HG03025 (cell line): ENCODE results near the gene IARS2.
"Not testable (repeated sequence)": the region's sequence is repeated elsewhere in the genome, so short reads cannot be mapped to it uniquely, and the experiment has no call there.

Experiments used
- ATAC-seq: cut with Tn5 transposase; IDR thresholded peaks from one replicate; pipeline ENCODE4 v1.9.1; 2021; ENCODE audit warnings: mild to moderate bottlenecking, moderate library complexity; ENCODE audit not compliant: unreplicated experiment, low FRiP score

The IARS2 gene

GRCh38 chr1:220110473-220110872 is 16.5 kb downstream of the IARS2 start:
- not testable (repeated sequence) for ATAC-seq

DNA sequence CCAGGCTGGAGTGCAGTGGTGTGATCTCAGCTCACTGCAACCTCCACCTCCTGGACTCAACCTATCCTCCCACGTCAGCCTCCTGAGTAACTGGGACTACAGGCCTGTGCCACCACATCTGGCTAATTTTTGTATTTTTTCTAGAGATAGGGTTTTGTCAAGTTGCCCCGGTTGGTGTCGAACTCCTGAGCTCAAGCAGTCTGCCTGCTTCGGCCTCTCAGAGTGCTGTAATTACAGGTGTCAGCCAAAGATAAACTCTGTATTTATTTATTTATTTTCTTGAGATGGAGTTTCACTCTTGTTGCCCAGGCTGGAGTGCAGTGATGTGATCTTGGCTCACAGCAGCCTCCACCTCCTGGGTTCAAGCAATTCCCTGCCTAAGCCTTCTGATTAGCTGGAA is 18.7 kb downstream of the IARS2 start:
- not testable (repeated sequence) for ATAC-seq

DNA sequence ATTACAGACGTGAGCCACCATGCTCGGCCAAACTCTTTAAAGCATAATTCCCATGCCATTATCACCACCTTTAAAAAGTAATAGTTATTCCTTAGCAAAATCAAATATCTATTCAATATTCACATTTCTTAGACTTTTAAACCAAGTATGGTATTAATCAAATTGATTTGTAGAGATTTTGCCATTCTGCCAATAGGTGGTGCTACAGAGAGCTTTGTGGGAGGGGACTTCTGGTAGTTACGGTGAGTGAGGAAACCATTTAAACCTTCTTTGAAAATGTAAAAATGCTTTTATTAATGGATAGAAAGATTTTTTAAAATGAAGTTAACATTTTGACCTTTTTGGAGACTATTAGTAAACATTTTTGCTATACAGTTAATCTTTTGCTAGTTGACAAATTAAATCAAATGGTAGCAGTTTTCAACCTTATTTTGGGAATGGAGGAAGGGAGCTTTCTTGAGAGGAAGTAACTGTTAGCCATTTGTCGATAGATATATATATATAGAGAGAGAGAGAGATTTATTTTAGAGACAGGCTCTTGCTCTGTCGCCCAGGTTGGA is 19.3 kb downstream of the IARS2 start:
- no peak for ATAC-seq

GRCh38 chr1:220119043-220119512 is 25.1 kb downstream of the IARS2 start:
- no peak for ATAC-seq

DNA sequence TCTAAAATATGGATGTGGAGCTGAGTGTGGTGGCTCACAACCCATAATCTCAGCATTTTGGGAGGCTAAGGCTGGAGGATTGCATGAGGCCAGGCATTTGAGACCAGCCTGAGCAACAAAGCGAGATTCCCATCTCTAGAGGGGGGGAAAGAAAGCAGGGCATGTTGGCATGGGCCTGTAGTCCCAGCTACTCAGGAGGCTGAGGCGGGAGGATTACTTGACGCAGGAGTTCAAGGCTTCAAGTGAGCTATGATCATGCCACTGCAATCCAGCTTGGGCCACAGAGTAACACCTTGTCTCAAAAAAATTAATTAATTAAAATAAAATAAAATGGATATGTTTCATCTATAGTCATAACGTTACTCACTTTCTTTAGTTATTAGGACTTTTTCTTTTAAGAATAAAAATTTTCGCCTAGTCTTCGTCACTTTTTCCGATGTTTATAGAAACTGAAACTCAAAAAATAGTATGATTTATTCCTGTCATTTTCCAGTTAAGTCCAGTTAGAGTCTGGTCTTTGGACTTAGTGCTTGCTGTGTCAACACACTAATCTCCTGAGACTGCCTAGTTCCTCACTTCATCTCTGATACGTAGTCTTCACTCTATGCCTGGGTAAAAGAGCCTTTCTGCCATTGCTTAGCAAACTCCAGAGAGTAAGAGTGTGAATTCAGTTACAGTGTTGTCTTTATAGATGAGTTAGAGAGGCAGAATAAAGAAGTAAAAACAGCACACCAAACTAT is 28.0 kb downstream of the IARS2 start:
- no peak for ATAC-seq

DNA sequence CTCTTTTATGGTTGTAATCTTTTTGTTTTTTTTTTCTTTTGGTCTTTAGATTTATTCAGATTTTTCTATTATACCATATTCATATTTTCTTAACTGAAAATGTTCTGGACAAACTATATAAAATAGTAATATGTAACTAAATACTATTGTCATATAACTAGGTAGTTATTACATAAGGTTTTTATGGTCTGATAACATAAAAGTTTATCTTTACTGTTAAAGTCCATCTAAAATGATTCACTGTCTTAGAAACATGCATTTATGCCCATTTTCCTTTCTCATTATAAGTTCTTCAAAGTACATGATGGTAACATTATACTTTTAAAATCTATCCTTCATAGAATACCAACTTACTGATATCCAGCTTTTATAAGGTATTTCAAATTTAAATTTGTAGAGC is 29.1 kb downstream of the IARS2 start:
- no peak for ATAC-seq

GRCh38 chr1:220123889-220124288 is 30.0 kb downstream of the IARS2 start:
- ATAC-seq, result no peak

- ATAC-seq, result no peak
These were observed 30.6 kb downstream of the IARS2 start for GRCh38 chr1:220124542-220124941.

GRCh38 chr1:220127076-220127475 is 33.1 kb downstream of the IARS2 start:
- ATAC-seq, result no peak

DNA sequence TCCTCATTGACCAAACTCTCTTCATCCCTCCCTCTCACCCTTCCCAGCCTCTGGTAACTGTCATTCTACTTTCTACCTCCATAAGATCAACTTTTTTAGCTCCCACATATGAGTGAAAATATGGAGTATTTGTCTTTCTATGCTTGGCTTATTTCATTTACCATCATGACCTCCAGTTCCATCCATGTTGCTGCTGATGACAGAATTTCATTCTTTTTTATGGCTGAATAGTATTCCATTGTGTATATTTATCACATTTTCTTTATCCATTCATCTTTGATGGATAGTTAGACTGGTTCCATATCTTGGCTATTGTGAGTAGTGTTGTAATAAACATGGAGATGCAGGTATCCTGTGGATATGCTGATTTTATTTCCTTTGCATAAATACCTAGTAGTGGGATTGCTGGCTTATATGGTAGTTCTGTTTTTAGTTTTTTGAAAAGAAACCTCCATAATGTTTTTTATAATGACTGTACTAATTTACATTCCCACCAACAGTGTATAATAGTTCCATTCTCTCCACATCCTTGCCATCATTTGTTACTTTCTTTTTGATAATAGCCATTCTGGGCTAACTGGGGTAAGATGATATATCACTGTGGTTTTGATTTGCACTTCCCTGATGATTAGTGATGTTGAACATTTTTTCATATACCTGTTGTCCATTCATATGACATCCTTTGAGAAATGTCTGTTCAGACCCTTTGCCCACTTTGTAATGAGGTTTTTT is 35.7 kb downstream of the IARS2 start:
- ATAC-seq, result no peak

DNA sequence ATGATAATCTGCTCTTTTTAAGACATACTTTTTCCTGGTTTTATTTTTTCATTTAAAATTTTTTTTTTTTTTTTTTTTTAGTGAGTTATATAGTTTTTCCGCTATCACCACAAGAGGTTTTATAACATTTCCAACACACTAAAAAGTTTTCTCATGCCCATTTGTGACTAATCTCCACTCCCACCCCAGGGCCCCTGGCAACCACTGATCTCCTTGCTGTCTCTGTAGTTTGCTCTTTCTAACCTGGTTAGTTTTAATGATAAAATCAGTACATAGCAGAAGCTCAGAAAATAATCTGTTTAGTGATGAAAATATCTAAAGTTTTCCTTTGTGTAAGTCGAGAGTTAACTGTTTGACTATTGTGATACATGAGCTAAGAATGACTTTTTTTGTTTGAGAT is 41.8 kb downstream of the IARS2 start:
- no peak for ATAC-seq

GRCh38 chr1:220137019-220137786 is 43.3 kb downstream of the IARS2 start:
- ATAC-seq, result no peak

DNA sequence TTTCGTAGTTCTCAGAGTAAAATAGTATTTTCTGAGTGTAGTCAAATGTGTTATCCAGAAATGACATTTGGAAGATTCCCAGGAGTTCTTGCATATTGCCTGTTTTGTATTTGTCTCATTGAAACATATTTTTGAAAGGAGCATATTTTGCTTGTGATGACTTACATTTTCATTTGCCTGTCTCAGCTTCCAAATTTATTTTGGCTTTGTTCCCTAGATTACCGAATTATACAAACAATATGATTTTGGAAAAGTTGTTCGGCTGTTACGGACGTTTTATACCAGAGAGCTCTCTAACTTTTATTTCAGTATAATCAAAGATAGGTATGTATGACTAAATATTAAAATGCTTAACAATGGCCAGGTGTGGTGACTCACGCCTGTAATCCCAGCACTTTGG is 46.0 kb downstream of the IARS2 start:
- no peak for ATAC-seq

- no peak for ATAC-seq
These were observed 50.1 kb downstream of the IARS2 start for GRCh38 chr1:220144051-220144450.

- ATAC-seq, result no peak
These were observed 55.8 kb downstream of the IARS2 start for GRCh38 chr1:220149742-220150141.

GRCh38 chr1:220151454-220151853 is 57.5 kb downstream of the IARS2 start:
- ATAC-seq, result no peak

DNA sequence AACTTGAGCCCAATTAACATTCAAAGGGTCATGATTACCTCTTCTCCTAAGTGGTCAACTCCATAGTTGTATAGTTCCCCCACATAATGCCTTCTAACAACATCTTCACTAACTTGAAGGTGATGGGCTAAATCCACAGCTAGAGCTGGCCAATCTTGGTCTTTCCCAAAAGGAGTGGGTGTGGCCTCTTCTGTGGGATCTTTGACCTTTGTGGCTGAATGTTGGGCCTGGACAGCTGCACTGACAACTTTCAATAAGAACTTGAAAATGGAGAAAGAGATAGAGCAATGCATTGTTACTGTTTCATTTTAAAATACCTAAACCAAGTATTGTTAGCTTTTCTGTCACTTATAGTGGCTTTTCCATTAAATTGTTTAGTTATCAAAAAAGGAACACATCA is 59.2 kb downstream of the IARS2 start:
- no peak for ATAC-seq

- no peak for ATAC-seq
These were observed 62.8 kb downstream of the IARS2 start for GRCh38 chr1:220156620-220157146.

- ATAC-seq, result no peak
These were observed 63.8 kb downstream of the IARS2 start for GRCh38 chr1:220157738-220158137.

GRCh38 chr1:220158530-220158929 is 64.6 kb downstream of the IARS2 start:
- not testable (repeated sequence) for ATAC-seq

GRCh38 chr1:220159041-220159440 is 65.1 kb downstream of the IARS2 start:
- ATAC-seq, result no peak
